GM19328 (cell line): ENCODE data around the gene ZNF691.
"Not testable (repeated sequence)": the region's sequence is repeated elsewhere in the genome, so short reads cannot be mapped to it uniquely, and the experiment has no call there.

ENCODE experiments used
- ATAC-seq: cut with Tn5 transposase; IDR thresholded peaks from one replicate; pipeline ENCODE4 v1.9.1; 2021; ENCODE audit warnings: mild to moderate bottlenecking, moderate library complexity; ENCODE audit not compliant: unreplicated experiment

ZNF691 gene

GRCh38 chr1:42853116-42853884, 6.9 kb downstream of the ZNF691 start:
- ATAC-seq, result no peak

GRCh38 chr1:42856554-42856953, 10.1 kb downstream of the ZNF691 start:
- ATAC-seq, result not testable (repeated sequence)

GRCh38 chr1:42859366-42859765, 13.0 kb downstream of the ZNF691 start:
- not testable (repeated sequence) for ATAC-seq

- no peak for ATAC-seq
Observed at GRCh38 chr1:42860339-42861013, 14.1 kb downstream of the ZNF691 start.

GRCh38 chr1:42861014-42861399, 14.6 kb downstream of the ZNF691 start:
- ATAC-seq, result no peak

- no peak for ATAC-seq
Observed at GRCh38 chr1:42866549-42866948, 20.1 kb downstream of the ZNF691 start.

GRCh38 chr1:42868466-42868865, 22.1 kb downstream of the ZNF691 start:
- not testable (repeated sequence) for ATAC-seq

- not testable (repeated sequence) for ATAC-seq
Observed at GRCh38 chr1:42869254-42869653, 22.8 kb downstream of the ZNF691 start.

GRCh38 chr1:42869751-42870150, 23.3 kb downstream of the ZNF691 start:
- ATAC-seq, result not testable (repeated sequence)

GRCh38 chr1:42873108-42873507, 26.7 kb downstream of the ZNF691 start:
- not testable (repeated sequence) for ATAC-seq

GRCh38 chr1:42873670-42874069, 27.3 kb downstream of the ZNF691 start:
- no peak for ATAC-seq

- no peak for ATAC-seq
Observed at GRCh38 chr1:42876009-42876408, 29.6 kb downstream of the ZNF691 start.

GRCh38 chr1:42877380-42877779, 31.0 kb downstream of the ZNF691 start:
- ATAC-seq, result no peak

GRCh38 chr1:42880384-42880783, 34.0 kb downstream of the ZNF691 start:
- no peak for ATAC-seq

GRCh38 chr1:42886046-42886739, 39.8 kb downstream of the ZNF691 start:
- ATAC-seq, result no peak

GRCh38 chr1:42886800-42887199, 40.4 kb downstream of the ZNF691 start:
- ATAC-seq, result no peak

GRCh38 chr1:42887366-42887765, 41.0 kb downstream of the ZNF691 start:
- ATAC-seq, result no peak

- ATAC-seq, result no peak
Observed at GRCh38 chr1:42888013-42888633, 41.7 kb downstream of the ZNF691 start.

- ATAC-seq, result no peak
Observed at GRCh38 chr1:42889264-42889663, 42.9 kb downstream of the ZNF691 start.

- ATAC-seq, result no peak
Observed at GRCh38 chr1:42891465-42892138, 45.2 kb downstream of the ZNF691 start.

GRCh38 chr1:42899960-42900359, 53.5 kb downstream of the ZNF691 start:
- not testable (repeated sequence) for ATAC-seq
